Neural crest cell (in vitro differentiated cells): ENCODE data around the gene NRG2. TPM values are rescaled to one million over a fixed set of nuclear protein-coding genes. Genes with fewer than 3 reads are reported as not detected.

Source experiments
- DNase-seq: peaks from one replicate; pipeline ENCODE4 v3.0.0; 2021; ENCODE audit warnings: low read depth, mixed read lengths, low spot score
- H3K27ac Mint-ChIP-seq: one replicate; pipeline ENCODE4 v1.8.0; 2021; ENCODE audit warnings: mild to moderate bottlenecking, mixed read lengths; ENCODE audit not compliant: unreplicated experiment
- H3K27me3 Mint-ChIP-seq: 2 replicates; pipeline ENCODE4 v1.8.0; 2021; ENCODE audit warnings: low read depth, mild to moderate bottlenecking, mixed read lengths
- H3K36me3 Mint-ChIP-seq: 2 replicates; pipeline ENCODE4 v1.8.0; 2021; ENCODE audit warnings: low read depth, mild to moderate bottlenecking, mixed read lengths
- H3K4me1 Mint-ChIP-seq: 2 replicates; pipeline ENCODE4 v1.8.0; 2021; ENCODE audit warnings: mixed read lengths
- H3K4me3 Mint-ChIP-seq: one replicate; pipeline ENCODE4 v1.8.0; 2021; ENCODE audit warnings: mild to moderate bottlenecking, mixed read lengths
- H3K9me3 Mint-ChIP-seq: 2 replicates; pipeline ENCODE4 v1.8.0; 2021; ENCODE audit warnings: mixed read lengths
- total RNA-seq: library from RNA; stranded (reverse); gene quantifications from 2 replicates; pipeline ENCODE4 v1.2.1, GENCODE V29; 2021
- TF ChIP-seq, protein P1 (sequence below): fragments of 200-600 bp; sonication (generic); conservative IDR thresholded peaks from 2 replicates; pipeline ENCODE4 v1.5.0; 2021; ENCODE audit warnings: antibody characterized with exemption, mild to moderate bottlenecking

NRG2 gene
- total RNA-seq, 1 donor from 2014 or later, result 0.82 TPM

DNA sequence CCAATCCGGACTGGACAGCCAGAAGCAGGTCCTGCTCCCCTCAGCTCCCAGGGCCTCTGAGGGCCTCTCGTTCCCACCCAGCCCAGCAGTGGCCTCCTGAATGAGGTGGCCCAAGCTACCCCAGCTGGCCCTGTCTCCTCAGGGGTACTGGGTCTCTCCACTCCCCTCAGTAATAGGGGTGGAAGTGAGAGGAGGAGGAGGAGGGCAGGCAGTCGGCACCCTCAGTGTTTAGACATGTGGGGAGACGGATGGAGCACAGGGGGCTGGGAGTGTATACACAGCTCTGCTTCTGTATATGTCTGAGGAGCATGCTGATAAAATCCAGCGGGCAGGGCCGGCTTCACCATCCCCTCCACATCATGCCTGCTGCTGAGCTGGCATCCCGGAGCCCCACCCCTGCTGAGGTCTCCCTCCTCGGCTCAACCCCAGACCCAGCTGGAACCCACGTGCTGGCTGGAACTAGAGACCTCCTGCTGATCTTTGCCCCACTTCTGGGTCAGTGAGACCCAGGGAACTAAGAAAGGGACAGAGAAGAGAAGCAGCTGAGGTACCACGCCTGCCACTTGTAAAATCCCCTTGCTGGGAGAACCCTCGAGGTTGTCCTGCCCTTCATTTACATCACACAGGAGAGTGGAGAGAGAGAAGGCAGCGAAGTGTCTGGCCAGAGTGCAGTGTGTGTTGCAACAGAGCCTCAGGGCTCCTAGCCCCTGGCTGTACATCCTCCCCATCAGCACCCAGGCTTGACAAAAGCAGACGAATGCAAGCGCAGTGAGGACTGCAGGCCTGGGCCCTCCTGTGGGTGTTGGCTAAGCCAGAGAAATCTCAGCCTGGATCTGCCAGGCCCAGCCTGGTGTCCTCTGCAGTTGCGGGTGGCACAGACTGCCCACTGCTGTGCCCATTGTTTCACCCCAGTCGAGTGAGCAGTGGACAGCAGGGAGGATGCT is 170.0 kb downstream of the NRG2 start:
- no peak for DNase-seq
- H3K9me3 Mint-ChIP-seq, result peaks cover 8% of the 10 kb centered on the region
- no peak overlapping the region for H3K27ac Mint-ChIP-seq
- H3K4me3 Mint-ChIP-seq, result no peak overlapping the region
- no peaks in the 10 kb centered on the region for H3K4me1 Mint-ChIP-seq
- no peaks in the 10 kb centered on the region for H3K27me3 Mint-ChIP-seq
- TF ChIP-seq, protein P1, sequence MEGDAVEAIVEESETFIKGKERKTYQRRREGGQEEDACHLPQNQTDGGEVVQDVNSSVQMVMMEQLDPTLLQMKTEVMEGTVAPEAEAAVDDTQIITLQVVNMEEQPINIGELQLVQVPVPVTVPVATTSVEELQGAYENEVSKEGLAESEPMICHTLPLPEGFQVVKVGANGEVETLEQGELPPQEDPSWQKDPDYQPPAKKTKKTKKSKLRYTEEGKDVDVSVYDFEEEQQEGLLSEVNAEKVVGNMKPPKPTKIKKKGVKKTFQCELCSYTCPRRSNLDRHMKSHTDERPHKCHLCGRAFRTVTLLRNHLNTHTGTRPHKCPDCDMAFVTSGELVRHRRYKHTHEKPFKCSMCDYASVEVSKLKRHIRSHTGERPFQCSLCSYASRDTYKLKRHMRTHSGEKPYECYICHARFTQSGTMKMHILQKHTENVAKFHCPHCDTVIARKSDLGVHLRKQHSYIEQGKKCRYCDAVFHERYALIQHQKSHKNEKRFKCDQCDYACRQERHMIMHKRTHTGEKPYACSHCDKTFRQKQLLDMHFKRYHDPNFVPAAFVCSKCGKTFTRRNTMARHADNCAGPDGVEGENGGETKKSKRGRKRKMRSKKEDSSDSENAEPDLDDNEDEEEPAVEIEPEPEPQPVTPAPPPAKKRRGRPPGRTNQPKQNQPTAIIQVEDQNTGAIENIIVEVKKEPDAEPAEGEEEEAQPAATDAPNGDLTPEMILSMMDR, result no peak
- H3K36me3 Mint-ChIP-seq, result no peaks in the 10 kb centered on the region

DNA sequence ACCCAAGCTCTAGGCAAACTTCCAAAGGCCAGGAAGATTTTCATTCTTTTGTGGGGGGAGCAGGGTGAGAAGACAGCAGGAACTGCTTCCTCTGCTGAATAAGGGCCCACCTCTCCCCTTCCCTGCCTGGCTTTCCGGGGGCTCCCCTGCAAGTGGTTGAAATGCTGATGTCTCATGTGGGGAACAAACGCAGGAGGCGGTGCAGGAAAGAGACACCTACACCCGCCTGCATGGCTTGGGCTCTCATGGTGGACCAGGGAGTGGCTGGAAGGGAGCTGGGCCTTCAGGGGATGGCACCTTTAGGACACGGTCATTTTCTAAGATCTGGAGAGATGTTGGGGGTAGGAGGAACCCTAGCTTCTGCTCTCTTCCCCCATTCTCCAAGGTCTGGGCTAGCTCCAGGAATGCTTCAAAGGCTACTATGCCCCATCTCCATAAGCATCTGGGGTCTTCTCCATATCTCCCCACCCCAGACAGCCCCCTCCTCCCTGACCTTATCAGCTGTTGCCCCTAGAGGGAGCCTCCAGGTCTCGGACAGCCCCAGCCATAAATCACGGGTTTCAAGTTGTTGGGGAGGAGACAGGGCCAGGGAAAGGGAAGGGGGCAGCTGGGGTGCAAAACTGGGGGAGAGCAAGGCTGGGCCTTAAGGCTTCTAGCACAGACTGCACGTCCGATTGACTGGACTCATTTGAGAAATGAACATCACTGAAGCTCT is 170.9 kb downstream of the NRG2 start:
- H3K9me3 Mint-ChIP-seq, result peaks cover 8% of the 10 kb centered on the region
- DNase-seq, result no peak
- no peaks in the 10 kb centered on the region for H3K4me1 Mint-ChIP-seq
- H3K27me3 Mint-ChIP-seq, result peaks cover 3% of the 10 kb centered on the region
- H3K4me3 Mint-ChIP-seq, result no peak overlapping the region
- no peaks in the 10 kb centered on the region for H3K36me3 Mint-ChIP-seq
- no peak overlapping the region for H3K27ac Mint-ChIP-seq
- TF ChIP-seq, protein P1, result no peak

DNA sequence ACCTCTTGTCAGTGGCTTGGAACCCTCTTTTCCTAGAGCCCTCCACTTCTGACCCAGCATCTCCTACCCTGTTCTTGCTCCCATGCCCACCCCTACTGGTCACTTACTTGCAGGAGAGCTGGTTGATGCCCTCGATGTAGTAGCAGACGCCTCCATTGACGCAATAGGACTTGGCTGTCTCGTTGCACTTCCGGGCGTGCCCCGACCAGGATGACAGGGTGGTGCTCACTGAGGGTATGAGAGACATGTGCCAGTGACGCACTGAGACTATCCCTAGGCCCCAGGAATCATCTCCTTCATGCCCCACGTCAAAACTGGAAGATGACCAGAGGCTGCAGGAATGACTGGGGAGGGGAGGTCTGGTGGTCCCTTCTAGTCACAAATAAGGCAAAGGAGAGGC is 171.5 kb downstream of the NRG2 start:
- H3K27ac Mint-ChIP-seq, result no peak overlapping the region
- H3K36me3 Mint-ChIP-seq, result no peaks in the 10 kb centered on the region
- TF ChIP-seq, protein P1, result no peak
- H3K4me3 Mint-ChIP-seq, result no peak overlapping the region
- H3K9me3 Mint-ChIP-seq, result peaks cover 8% of the 10 kb centered on the region
- no peak for DNase-seq
- peaks cover 9% of the 10 kb centered on the region for H3K27me3 Mint-ChIP-seq
- no peaks in the 10 kb centered on the region for H3K4me1 Mint-ChIP-seq

DNA sequence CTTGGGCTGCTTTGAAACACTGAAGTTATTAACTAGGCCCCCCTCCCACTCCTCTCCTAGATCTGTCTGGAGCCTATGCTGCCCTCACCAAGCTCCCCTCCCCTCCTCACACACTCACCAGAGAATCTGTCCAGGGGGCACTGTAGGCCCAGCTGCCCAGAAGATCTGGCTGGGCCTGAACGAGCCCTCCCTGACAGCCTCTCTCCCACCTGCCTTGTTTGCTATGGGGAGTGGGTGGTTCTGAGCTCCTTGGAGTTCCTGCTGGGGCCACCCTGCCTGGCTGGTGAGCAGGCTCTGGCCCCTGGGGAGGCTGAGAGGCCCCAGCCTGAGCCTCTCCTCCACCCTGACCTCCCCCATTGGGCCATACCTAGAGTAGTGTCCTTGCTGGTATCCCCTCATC is 172.4 kb downstream of the NRG2 start:
- H3K27me3 Mint-ChIP-seq, result peaks cover 11% of the 10 kb centered on the region
- TF ChIP-seq, protein P1, result no peak
- no peak overlapping the region for H3K4me3 Mint-ChIP-seq
- no peak overlapping the region for H3K27ac Mint-ChIP-seq
- no peaks in the 10 kb centered on the region for H3K4me1 Mint-ChIP-seq
- no peaks in the 10 kb centered on the region for H3K36me3 Mint-ChIP-seq
- DNase-seq, result no peak
- peaks cover 3% of the 10 kb centered on the region for H3K9me3 Mint-ChIP-seq

DNA sequence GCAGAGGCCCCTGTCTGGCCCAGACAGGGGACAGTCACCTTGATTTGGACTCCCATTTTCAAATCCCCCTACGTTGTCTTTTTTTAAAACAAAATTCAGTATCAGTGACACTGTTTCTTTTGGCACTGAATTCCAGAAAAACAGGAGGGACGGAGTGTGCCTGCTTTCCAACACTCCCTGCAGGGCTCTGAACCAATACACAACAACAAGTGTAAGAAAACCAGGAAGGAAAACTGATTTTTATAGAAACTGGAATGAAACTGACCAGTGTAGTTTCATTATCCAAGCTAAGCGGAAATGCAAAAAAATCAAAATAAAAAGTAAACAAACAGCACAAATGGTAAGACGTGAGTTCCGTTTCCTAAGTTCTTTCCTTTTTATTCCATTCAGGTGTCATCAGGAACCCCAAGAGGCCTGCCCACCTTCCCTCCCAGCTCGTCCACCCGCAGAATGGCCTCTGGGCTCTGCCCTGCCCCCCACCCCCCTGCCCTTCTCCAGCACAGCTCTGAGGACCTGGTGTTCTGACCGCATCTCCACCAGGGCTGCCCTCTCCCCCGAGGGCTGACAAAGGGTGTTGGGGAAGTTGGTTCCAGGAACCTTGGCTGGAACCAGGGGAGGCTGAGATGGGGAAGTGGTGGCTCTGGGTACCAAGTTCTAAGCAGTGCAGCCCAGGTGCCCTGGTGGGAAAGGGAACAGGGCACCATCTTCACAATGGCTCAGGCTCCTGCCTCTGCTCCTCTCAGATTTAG is 173.9 kb downstream of the NRG2 start:
- Mint-ChIP-seq H3K4me1 (no peaks in the 10 kb centered on the region), H3K9me3 (no peaks in the 10 kb centered on the region), H3K4me3 (no peak overlapping the region), H3K36me3 (no peaks in the 10 kb centered on the region), H3K27ac (no peak overlapping the region), H3K27me3 (peaks cover 15% of the 10 kb centered on the region)
- TF ChIP-seq, protein P1, result no peak
- DNase-seq, result no peak
